HCT116 (cell line): ENCODE measurements around the gene BCL11B. TPM values are rescaled to one million over a fixed set of nuclear protein-coding genes. Genes with fewer than 3 reads are reported as not detected.

ENCODE experiments used
- ATAC-seq: fragments of 200-7000 bp; cut with Tn5 transposase; 2 replicates; pipeline ENCODE4 v1.9.1; 2020; ENCODE audit warnings: mild to moderate bottlenecking, moderate library complexity
- BruUV-seq: library from RNA; stranded (reverse); fragments of 400-500 nt; replicated peaks from 2 replicates; lab custom pipeline; 2021; lab: Mats Ljungman, UMichigan
- CTCF ChIA-PET: fragments of 300-600 bp; sonication (Branson Sonifier 250); formaldehyde crosslinking; loops from one replicate; lab custom pipeline; 2021; ENCODE audit warnings: antibody characterized with exemption; lab: Charles Lee
- POLR2A ChIA-PET: fragments of 300-600, 350-600 bp; sonication (Branson Sonifier 250); formaldehyde crosslinking; loops from one replicate; lab custom pipeline; 2021; ENCODE audit warnings: antibody characterized with exemption; lab: Charles Lee
- RAD21 ChIA-PET, 2 experiments: fragments of 300-600 bp; sonication (Branson Sonifier 250); formaldehyde crosslinking; loops; one replicate each; lab custom pipeline; 2023; ENCODE audit warnings: low total read pairs in 2 of 2; ENCODE audit not compliant: uncharacterized antibody in 2 of 2, unreplicated experiment in 2 of 2, low non-redundant PET in 1 of 2; lab: Charles Lee
- DNase-seq: peaks from one replicate; pipeline ENCODE4 v3.0.0-alpha.2; 2010; ENCODE audit warnings: low read depth, low spot score
- H2AFZ ChIP-seq: fragments of 200-600 bp; shearing (Covaris generic), sonication (generic); 2 replicates; pipeline ENCODE4 v1.6.1; 2017; ENCODE audit warnings: low read depth, mixed run types, mixed read lengths, antibody characterized with exemption, low read length; ENCODE audit not compliant: poor library complexity, severe bottlenecking
- H3K27ac ChIP-seq: 2 replicates; pipeline ENCODE4 v1.5.1; 2012; ENCODE audit warnings: low read depth, low read length
- H3K27me3 ChIP-seq: fragments of 200-600 bp; sonication (generic); 2 replicates; pipeline ENCODE4 v1.6.1; 2016; ENCODE audit warnings: mixed run types, low read length, mixed read lengths; ENCODE audit not compliant: insufficient read depth
- H3K36me3 ChIP-seq, 2 experiments: fragments of 200-500 bp in 1 of 2; fragments of 200-600 bp in 1 of 2; sonication (Bioruptor generic) in 1 of 2; sonication (generic) in 1 of 2; 2 replicates each; pipeline versions ENCODE4 v1.5.1 to v1.6.1; 2014 to 2016; ENCODE audit warnings: low read length in 2 of 2, inconsistent platforms in 1 of 2, mixed read lengths in 1 of 2, mixed run types in 1 of 2; ENCODE audit not compliant: insufficient read depth in 2 of 2, control insufficient read depth in 1 of 2
- H3K4me1 ChIP-seq, 2 experiments: fragments of 200-600 bp in 1 of 2; sonication (generic) in 1 of 2; 2 replicates each; pipeline versions ENCODE4 v1.5.1 to v1.6.1; 2012 to 2017; ENCODE audit warnings: low read length in 2 of 2, inconsistent platforms in 1 of 2, mild to moderate bottlenecking in 1 of 2, mixed read lengths in 1 of 2, mixed run types in 1 of 2, moderate library complexity in 1 of 2; ENCODE audit not compliant: insufficient read depth in 2 of 2, control insufficient read depth in 1 of 2
- H3K4me2 ChIP-seq: fragments of 200-600 bp; sonication (generic); 2 replicates; pipeline ENCODE4 v1.6.1; 2017; ENCODE audit warnings: mixed run types, low read length, mixed read lengths
- H3K4me3 ChIP-seq, 2 experiments: fragments of 200-600 bp in 1 of 2; sonication (generic) in 1 of 2; replicated peaks in 1 of 2; 2 replicates each; pipeline ENCODE4 v1.5.1; 2011 to 2016; ENCODE audit warnings: low read length in 2 of 2, control low read depth in 1 of 2, low read depth in 1 of 2, mild to moderate bottlenecking in 1 of 2, mixed read lengths in 1 of 2, mixed run types in 1 of 2
- H3K79me2 ChIP-seq: fragments of 200-600 bp; sonication (generic); 2 replicates; pipeline ENCODE4 v1.6.1; 2017; ENCODE audit warnings: mild to moderate bottlenecking, mixed run types, low read length, moderate library complexity, mixed read lengths; ENCODE audit not compliant: insufficient read depth
- H3K9ac ChIP-seq: fragments of 200-600 bp; sonication (generic); 2 replicates; pipeline ENCODE4 v1.6.1; 2016; ENCODE audit warnings: low read length, mixed read lengths
- H3K9me2 ChIP-seq: fragments of 200-600 bp; sonication (generic), shearing (Covaris generic); 2 replicates; pipeline ENCODE4 v1.6.1; 2017; ENCODE audit warnings: mixed run types, mild to moderate bottlenecking, moderate library complexity; ENCODE audit not compliant: insufficient read depth
- H3K9me3 ChIP-seq, 2 experiments: fragments of 200-500 bp in 1 of 2; fragments of 200-600 bp in 1 of 2; sonication (Bioruptor generic) in 1 of 2; sonication (generic) in 1 of 2; 2 replicates each; pipeline ENCODE4 v1.6.1; 2014 to 2017; ENCODE audit warnings: low read length in 2 of 2, mixed read lengths in 2 of 2, inconsistent platforms in 1 of 2, low read depth in 1 of 2, mild to moderate bottlenecking in 1 of 2, mixed run types in 1 of 2, moderate library complexity in 1 of 2; ENCODE audit not compliant: control insufficient read depth in 1 of 2, insufficient read depth in 1 of 2
- H4K20me1 ChIP-seq: fragments of 200-600 bp; sonication (generic), shearing (Covaris generic); 2 replicates; pipeline ENCODE4 v1.6.1; 2017; ENCODE audit warnings: mixed run types, mild to moderate bottlenecking, moderate library complexity; ENCODE audit not compliant: insufficient read depth
- ATF3 ChIP-seq: IDR thresholded peaks from 2 replicates; pipeline ENCODE4 v1.6.1; 2012
- CBX3 ChIP-seq: IDR thresholded peaks from 2 replicates; pipeline ENCODE4 v1.6.1; 2012; ENCODE audit warnings: low read depth
- CEBPB ChIP-seq: IDR thresholded peaks from 2 replicates; pipeline ENCODE4 v1.6.1; 2012; ENCODE audit warnings: low read depth
- ELF1 ChIP-seq: IDR thresholded peaks from 2 replicates; pipeline ENCODE4 v1.6.1; 2012; ENCODE audit warnings: low read depth, borderline replicate concordance
- EZH2phosphoT487 ChIP-seq: fragments of 200-600 bp; IDR thresholded peaks from 2 replicates; pipeline ENCODE4 v1.6.1; 2018; ENCODE audit warnings: antibody characterized with exemption, borderline replicate concordance
- POLR2A ChIP-seq: IDR thresholded peaks from 2 replicates; pipeline ENCODE4 v1.7.0; 2011; ENCODE audit warnings: borderline replicate concordance; ENCODE audit not compliant: insufficient read depth, insufficient read length; ENCODE audit errors: extremely low read depth
- RAD21 ChIP-seq: IDR thresholded peaks from 2 replicates; pipeline ENCODE4 v1.6.1; 2012; ENCODE audit warnings: low read depth, mild to moderate bottlenecking
- SP1 ChIP-seq: IDR thresholded peaks from 2 replicates; pipeline ENCODE4 v1.6.1; 2012; ENCODE audit warnings: low read depth
- SRF ChIP-seq: IDR thresholded peaks from 2 replicates; pipeline ENCODE4 v1.6.1; 2012; ENCODE audit warnings: low read depth
- TCF7L2 ChIP-seq: IDR thresholded peaks from 2 replicates; pipeline ENCODE4 v1.7.0; 2011; ENCODE audit warnings: borderline replicate concordance, inconsistent platforms; ENCODE audit not compliant: insufficient read depth, insufficient read length; ENCODE audit errors: extremely low read depth
- YY1 ChIP-seq: IDR thresholded peaks from 2 replicates; pipeline ENCODE4 v1.6.1; 2011; ENCODE audit warnings: low read length, low read depth, moderate library complexity, mild to moderate bottlenecking; ENCODE audit not compliant: insufficient replicate concordance; ENCODE audit errors: extremely low read depth
- ZFX ChIP-seq: fragments of 450-650 bp; IDR thresholded peaks from 2 replicates; pipeline ENCODE4 v1.6.1; 2017
- intact Hi-C: fragments of 100-400 bp; cut with micrococcal nuclease; formaldehyde crosslinking; loops from 2 replicates; pipeline ENCODE4 v1.10.0; 2022
- total RNA-seq: library from RNA; stranded (reverse); gene quantifications from one replicate; pipeline ENCODE4 v1.2.1, GENCODE V29; 2021; ENCODE audit not compliant: unreplicated experiment
- TF ChIP-seq, protein P1 (sequence below): IDR thresholded peaks from 2 replicates; pipeline ENCODE4 v1.6.1; 2012
- TF ChIP-seq, protein P2 (sequence below): IDR thresholded peaks from 2 replicates; pipeline ENCODE4 v1.6.1; 2011; ENCODE audit warnings: mild to moderate bottlenecking, low read length, moderate library complexity; ENCODE audit not compliant: insufficient replicate concordance; ENCODE audit errors: extremely low read depth

Gene BCL11B
- total RNA-seq, 1 experiment from 2014 or later: 1.1 TPM

DNA sequence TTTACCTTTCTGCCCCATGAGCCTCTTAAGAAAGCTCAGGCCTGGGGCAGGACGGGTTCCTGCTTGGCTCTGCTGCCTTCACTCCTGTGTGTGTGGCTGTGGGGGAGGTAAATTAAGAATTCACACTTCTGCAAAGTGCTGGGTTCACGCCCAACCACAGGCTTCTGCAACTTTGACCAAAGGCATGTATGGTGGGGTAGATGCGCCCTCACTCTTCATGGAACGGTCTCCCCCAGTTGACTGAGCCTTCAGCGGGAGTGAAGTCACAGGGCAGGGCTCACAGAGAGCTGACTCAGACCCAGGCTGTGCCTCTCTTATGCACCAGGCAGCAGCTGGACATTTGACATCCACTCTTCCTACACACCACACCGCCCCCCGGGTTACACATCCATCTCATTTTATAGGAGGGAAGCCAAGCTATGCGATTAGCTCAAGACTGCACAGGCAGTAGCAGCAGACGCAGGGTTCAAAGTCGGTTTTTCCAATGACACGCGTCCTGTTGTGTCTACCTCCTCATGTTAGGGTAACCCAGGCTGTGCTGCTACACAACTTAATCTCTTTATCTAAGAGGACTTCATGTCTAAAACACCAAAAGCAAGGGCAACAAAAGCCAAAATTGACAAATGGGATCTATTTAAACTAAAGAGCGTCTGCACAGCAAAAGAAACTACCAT lies 15.4 kb upstream of the BCL11B start:
- ChIA-PET POLR2A (no interaction called here), RAD21 (no interaction called here), CTCF (no interaction called here)
- H3K4me3 ChIP-seq: no peak overlapping the region
- ATAC-seq: no peak
- intact Hi-C loops: no loop called here
- TF ChIP-seq SRF (no peak), ZFX (no peak), CBX3 (no peak), RAD21 (no peak), POLR2A (no peak), SP1 (no peak), CEBPB (no peak), ELF1 (no peak), YY1 (no peak), EZH2phosphoT487 (no peak), ATF3 (no peak), TCF7L2 (no peak)
- TF ChIP-seq, protein P1, sequence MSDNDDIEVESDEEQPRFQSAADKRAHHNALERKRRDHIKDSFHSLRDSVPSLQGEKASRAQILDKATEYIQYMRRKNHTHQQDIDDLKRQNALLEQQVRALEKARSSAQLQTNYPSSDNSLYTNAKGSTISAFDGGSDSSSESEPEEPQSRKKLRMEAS: no peak
- TF ChIP-seq, protein P2, sequence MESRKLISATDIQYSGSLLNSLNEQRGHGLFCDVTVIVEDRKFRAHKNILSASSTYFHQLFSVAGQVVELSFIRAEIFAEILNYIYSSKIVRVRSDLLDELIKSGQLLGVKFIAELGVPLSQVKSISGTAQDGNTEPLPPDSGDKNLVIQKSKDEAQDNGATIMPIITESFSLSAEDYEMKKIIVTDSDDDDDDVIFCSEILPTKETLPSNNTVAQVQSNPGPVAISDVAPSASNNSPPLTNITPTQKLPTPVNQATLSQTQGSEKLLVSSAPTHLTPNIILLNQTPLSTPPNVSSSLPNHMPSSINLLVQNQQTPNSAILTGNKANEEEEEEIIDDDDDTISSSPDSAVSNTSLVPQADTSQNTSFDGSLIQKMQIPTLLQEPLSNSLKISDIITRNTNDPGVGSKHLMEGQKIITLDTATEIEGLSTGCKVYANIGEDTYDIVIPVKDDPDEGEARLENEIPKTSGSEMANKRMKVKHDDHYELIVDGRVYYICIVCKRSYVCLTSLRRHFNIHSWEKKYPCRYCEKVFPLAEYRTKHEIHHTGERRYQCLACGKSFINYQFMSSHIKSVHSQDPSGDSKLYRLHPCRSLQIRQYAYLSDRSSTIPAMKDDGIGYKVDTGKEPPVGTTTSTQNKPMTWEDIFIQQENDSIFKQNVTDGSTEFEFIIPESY: no peak
- H3K79me2 ChIP-seq: no peaks in the 10 kb centered on the region
- H3K4me2 ChIP-seq: no peak overlapping the region
- no peak overlapping the region for H3K9ac ChIP-seq
- H3K9me2 ChIP-seq: no peaks in the 10 kb centered on the region
- no peak overlapping the region for H2AFZ ChIP-seq
- no peaks in the 10 kb centered on the region for H4K20me1 ChIP-seq
- H3K4me1 ChIP-seq: no peaks in the 10 kb centered on the region
- no peak overlapping the region for H3K27ac ChIP-seq
- BruUV-seq: no TSS peak
- DNase-seq: no peak
- no peaks in the 10 kb centered on the region for H3K27me3 ChIP-seq
- no peaks in the 10 kb centered on the region for H3K9me3 ChIP-seq
- no peaks in the 10 kb centered on the region for H3K36me3 ChIP-seq
